Esophagus (tissue), 2 donors: ENCODE data around the gene OR14A2. TPM values are rescaled to one million over a fixed set of nuclear protein-coding genes. Genes with fewer than 3 reads are reported as not detected.
"Not testable (repeated sequence)": the region's sequence is repeated elsewhere in the genome, so short reads cannot be mapped to it uniquely, and the experiment has no call there.

ENCODE experiments used
- H3K27ac ChIP-seq, 2 donors: one replicate each; pipeline ENCODE4 v1.5.1; 2013; ENCODE audit warnings: low read depth in 2 of 2, mild to moderate bottlenecking in 2 of 2, inconsistent platforms in 1 of 2, low read length in 1 of 2, moderate library complexity in 1 of 2
- H3K27me3 ChIP-seq, 2 donors: one replicate each; pipeline ENCODE4 v1.6.1; 2013; ENCODE audit warnings: low read length in 2 of 2, control low read depth in 1 of 2, mild to moderate bottlenecking in 1 of 2; ENCODE audit not compliant: insufficient read depth in 2 of 2, control insufficient read depth in 1 of 2
- H3K36me3 ChIP-seq, 2 donors: one replicate each; pipeline ENCODE4 v1.6.1; 2013; ENCODE audit warnings: low read length in 1 of 2; ENCODE audit not compliant: control insufficient read depth in 2 of 2, insufficient read depth in 2 of 2
- H3K4me1 ChIP-seq, 2 donors: one replicate each; pipeline ENCODE4 v1.6.1; 2013; ENCODE audit warnings: low read length in 1 of 2; ENCODE audit not compliant: control insufficient read depth in 2 of 2, insufficient read depth in 2 of 2
- H3K4me3 ChIP-seq, 2 donors: one replicate each; pipeline ENCODE4 v1.5.1; 2013; ENCODE audit warnings: low read length in 2 of 2, mild to moderate bottlenecking in 2 of 2, low read depth in 1 of 2, moderate library complexity in 1 of 2
- H3K9me3 ChIP-seq, 2 donors: one replicate each; pipeline ENCODE4 v1.6.1; 2013; ENCODE audit warnings: mild to moderate bottlenecking in 2 of 2, low read depth in 1 of 2, low read length in 1 of 2, moderate library complexity in 1 of 2; ENCODE audit not compliant: control insufficient read depth in 2 of 2, insufficient read depth in 1 of 2
- WGBS, 2 donors: extraction: QIAGEN DNeasy Blood & Tissue Kit; methylation state at CpG; one replicate each; pipeline ENCODE4 v1.1.7; 2013; 5-methylcytosine and 5-hydroxymethylcytosine counted together
- polyA plus RNA-seq, 2 donors: library from polyadenylated mRNA; stranded (reverse); fragments of 200-250 nt; gene quantifications; one replicate each; pipeline ENCODE4 v1.2.3, GENCODE V29; 2013
- donor health status: healthy with polysubstance abuse.
- donor health status: Bipolar disorder and iron deficiency.

OR14A2 gene
- polyA plus RNA-seq, 2 donors: not detected

GRCh38 chr1:247740721-247741120 is 7.2 kb downstream of the OR14A2 start:
- no peak overlapping the region for H3K27ac ChIP-seq
- no peaks in the 10 kb centered on the region for H3K27me3 ChIP-seq
- H3K4me3 ChIP-seq: no peak overlapping the region
- H3K9me3 ChIP-seq: peaks cover 0 to 2% of the 10 kb centered on the region in 2 donors
- no peaks in the 10 kb centered on the region for H3K4me1 ChIP-seq
- 79 to 91% methylated on average over 2 of the region's 2 CpGs for WGBS, 2 donors
- no peaks in the 10 kb centered on the region for H3K36me3 ChIP-seq

DNA sequence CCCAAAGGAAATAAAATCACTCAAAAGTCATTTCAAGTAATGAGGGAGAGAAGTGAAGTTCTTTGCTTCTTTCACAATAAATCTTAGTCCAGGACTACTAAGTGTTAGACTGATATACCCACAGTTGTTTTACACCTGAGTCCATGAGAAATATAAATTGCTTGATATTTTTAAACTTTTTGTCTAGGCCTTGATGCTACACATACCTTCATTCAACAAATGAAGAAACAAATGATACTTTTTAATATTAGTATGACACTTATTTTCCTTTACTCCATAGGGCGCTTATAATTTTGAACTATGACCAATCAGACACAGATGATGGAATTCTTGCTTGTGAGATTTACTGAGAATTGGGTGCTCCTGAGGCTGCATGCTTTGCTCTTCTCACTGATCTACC is 9.6 kb downstream of the OR14A2 start, which contains the start of gene OR14K1:
TSS of gene OR14K1 (plus strand) at position 301 of the 400 bp plus-strand sequence. CDS start at position 301, 0 bp downstream.
- H3K36me3 ChIP-seq: no peaks in the 10 kb centered on the region
- 94 to 98% methylated on average over 1 of the region's 1 CpG for WGBS, 2 donors
- H3K27ac ChIP-seq: no peak within 1 kb of the TSS
- peaks cover 2% of the 10 kb centered on the region in 2 donors for H3K9me3 ChIP-seq
- H3K27me3 ChIP-seq: no peaks in the 10 kb centered on the region
- H3K4me1 ChIP-seq: no peaks in the 10 kb centered on the region
- no peak within 1 kb of the TSS for H3K4me3 ChIP-seq

- Histone ChIP-seq H3K9me3 (peaks cover 0 to 5% of the 10 kb centered on the region in 2 donors), H3K36me3 (no peaks in the 10 kb centered on the region), H3K27ac (no peak overlapping the region), H3K4me1 (no peaks in the 10 kb centered on the region), H3K4me3 (no peak overlapping the region), H3K27me3 (no peaks in the 10 kb centered on the region)
- 90 to 92% methylated on average over 4 of the region's 4 CpGs for WGBS, 2 donors
These were observed 26.7 kb downstream of the OR14A2 start for GRCh38 chr1:247721222-247721621.

DNA sequence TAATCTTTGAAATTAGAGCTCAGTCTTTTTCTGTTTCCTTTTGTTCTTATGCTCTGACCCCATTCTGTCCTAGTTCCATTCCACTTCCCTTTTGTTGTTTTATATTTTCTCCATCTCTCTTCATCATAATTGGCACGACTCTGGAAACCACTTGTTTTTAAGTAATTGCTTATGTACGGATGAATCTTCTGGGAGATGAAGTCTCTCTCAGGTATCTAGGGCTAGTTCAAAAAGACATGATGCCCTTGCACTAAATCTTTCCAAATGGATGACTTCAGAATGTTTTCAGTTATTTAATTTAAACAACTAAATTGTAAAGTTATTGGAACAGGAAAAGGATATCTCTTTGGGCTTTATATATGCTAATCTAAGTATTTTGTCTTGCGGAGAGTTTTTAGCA is 31.4 kb downstream of the OR14A2 start, which contains the start of gene OR6F1:
TSS of gene OR6F1 (minus strand) at position 101 of the 400 bp plus-strand sequence. CDS start 3,891 bp downstream, outside the sequence.
- H3K9me3 ChIP-seq: peaks cover 0 to 9% of the 10 kb centered on the region in 2 donors
- no peaks in the 10 kb centered on the region for H3K27me3 ChIP-seq
- H3K4me3 ChIP-seq: no peak within 1 kb of the TSS
- no peaks in the 10 kb centered on the region for H3K36me3 ChIP-seq
- H3K4me1 ChIP-seq: no peaks in the 10 kb centered on the region
- no peak within 1 kb of the TSS for H3K27ac ChIP-seq
- WGBS, 2 donors: 85 to 86% methylated on average over 3 of the region's 3 CpGs

DNA sequence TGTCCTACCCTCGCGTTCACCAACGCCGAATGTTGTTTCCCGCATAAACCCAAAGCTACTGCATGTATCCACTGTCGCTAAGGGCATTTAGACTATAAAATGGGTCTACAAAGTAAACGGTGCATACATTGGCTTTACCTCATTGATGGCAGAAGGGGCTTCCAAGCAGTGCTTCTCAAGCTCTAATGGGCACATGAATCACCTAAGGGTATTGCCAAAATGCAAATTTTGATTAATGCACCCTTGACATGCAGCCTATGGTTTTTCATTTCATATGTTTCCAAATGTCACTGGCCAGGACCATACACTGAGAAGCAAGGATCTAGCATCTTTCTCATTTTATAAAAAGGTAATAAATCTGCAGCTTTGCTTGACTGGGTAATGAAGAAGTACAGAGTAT is 34.2 kb downstream of the OR14A2 start:
- peaks cover 0 to 4% of the 10 kb centered on the region in 2 donors for H3K9me3 ChIP-seq
- no peak overlapping the region for H3K27ac ChIP-seq
- no peak overlapping the region for H3K4me3 ChIP-seq
- H3K4me1 ChIP-seq: no peaks in the 10 kb centered on the region
- no peaks in the 10 kb centered on the region for H3K36me3 ChIP-seq
- WGBS, 2 donors: 86 to 92% methylated on average over 7 of the region's 7 CpGs
- no peaks in the 10 kb centered on the region for H3K27me3 ChIP-seq

- not testable (repeated sequence) for H3K27me3 ChIP-seq, H3K27ac ChIP-seq, H3K4me3 ChIP-seq, H3K36me3 ChIP-seq, H3K4me1 ChIP-seq
- peaks cover 2 to 10% of the 10 kb centered on the region in 2 donors for H3K9me3 ChIP-seq
- WGBS, 2 donors: 83 to 84% methylated on average over 8 of the region's 8 CpGs
These were observed 37.3 kb downstream of the OR14A2 start for GRCh38 chr1:247710681-247711080.

GRCh38 chr1:247701338-247701737 is 46.6 kb downstream of the OR14A2 start:
- Histone ChIP-seq H3K27ac (no peak overlapping the region), H3K4me1 (no peaks in the 10 kb centered on the region), H3K4me3 (no peak overlapping the region), H3K27me3 (no peaks in the 10 kb centered on the region), H3K36me3 (no peaks in the 10 kb centered on the region), H3K9me3 (peaks cover under 1 to 2% of the 10 kb centered on the region in 2 donors)
- 57 to 67% methylated on average over 1 of the region's 1 CpG for WGBS, 2 donors

DNA sequence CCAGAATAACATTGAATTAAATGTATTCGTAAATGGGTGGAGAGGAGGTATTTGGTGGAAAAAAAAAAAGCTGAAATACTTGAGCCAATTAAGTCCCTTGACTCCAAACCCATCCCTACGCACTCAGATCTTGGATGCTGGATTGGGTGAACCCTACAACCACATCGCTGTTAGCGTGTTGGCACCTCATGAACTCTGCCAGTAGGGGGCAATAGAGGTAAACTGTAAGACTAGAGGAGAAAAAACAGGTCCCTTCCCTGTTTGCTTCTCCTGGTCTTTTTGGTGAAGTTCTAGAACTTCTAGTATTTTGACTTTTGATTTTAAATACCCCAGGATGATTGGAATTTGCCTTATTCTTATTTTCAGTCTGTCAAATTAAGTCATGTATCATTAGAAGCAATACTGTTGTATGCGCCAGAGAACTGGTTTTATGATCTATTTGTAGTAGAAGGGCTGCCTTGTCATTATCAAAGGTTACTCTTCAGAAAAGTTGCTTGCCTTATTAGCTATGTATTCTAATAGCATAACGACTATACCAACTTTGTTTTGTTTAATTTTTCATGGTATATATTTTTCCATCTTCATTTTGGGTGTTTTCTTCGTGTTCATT is 66.5 kb downstream of the OR14A2 start:
- Histone ChIP-seq H3K27me3 (no peaks in the 10 kb centered on the region), H3K9me3 (no peaks in the 10 kb centered on the region), H3K4me1 (no peaks in the 10 kb centered on the region), H3K27ac (no peak overlapping the region), H3K4me3 (no peak overlapping the region), H3K36me3 (no peaks in the 10 kb centered on the region)
- 36 to 37% methylated on average over 7 of the region's 7 CpGs for WGBS, 2 donors

DNA sequence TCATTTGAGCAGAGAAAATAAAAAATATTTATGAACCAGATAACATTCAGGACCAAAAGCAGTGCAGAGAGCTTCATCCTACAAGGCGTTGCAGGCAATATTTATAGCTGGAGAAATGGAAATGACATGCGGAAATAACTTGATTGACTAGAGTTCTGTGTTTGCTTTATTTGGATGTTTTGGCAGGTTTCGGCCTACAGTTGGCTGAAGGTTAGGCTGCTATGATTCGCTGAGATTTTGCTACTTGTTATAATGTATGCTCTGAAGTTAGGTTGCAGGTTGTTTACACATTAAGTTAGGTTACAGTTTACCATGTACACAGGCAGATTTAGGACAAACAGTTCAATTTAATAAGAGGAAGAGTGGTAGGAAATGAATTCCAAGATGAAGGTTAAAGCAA is 67.8 kb downstream of the OR14A2 start:
- H3K4me3 ChIP-seq: no peak overlapping the region
- no peaks in the 10 kb centered on the region for H3K4me1 ChIP-seq
- WGBS, 2 donors: 78 to 82% methylated on average over 4 of the region's 4 CpGs
- H3K27ac ChIP-seq: no peak overlapping the region
- no peaks in the 10 kb centered on the region for H3K9me3 ChIP-seq
- H3K36me3 ChIP-seq: no peaks in the 10 kb centered on the region
- H3K27me3 ChIP-seq: no peaks in the 10 kb centered on the region

DNA sequence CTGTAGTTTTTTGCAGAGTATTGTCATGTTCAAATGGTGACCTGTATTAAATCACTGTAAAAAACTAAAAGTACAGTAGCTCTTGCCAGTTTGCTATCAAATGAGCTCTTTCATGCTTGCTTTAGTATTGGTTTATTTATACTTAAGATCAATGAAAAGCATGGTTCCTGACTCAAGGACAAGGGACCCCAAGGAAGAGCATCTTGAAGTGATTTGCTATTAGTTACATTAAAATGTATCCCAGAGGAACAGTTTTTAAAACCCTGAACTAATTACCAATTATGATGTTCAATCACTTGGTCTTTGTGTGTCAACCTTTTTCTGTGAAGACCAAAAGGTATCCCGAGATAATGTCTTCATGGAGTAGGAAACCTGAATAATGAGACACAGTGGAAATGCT is 68.3 kb downstream of the OR14A2 start, which contains the start of gene OR13G1:
TSS of gene OR13G1 (minus strand) at position 101 of the 400 bp plus-strand sequence. CDS start 6,698 bp downstream, outside the sequence.
- H3K36me3 ChIP-seq: no peaks in the 10 kb centered on the region
- H3K4me3 ChIP-seq: no peak within 1 kb of the TSS
- WGBS, 2 donors: 82 to 88% methylated on average over 1 of the region's 1 CpG
- no peaks in the 10 kb centered on the region for H3K9me3 ChIP-seq
- no peaks in the 10 kb centered on the region for H3K27me3 ChIP-seq
- H3K4me1 ChIP-seq: no peaks in the 10 kb centered on the region
- H3K27ac ChIP-seq: no peak within 1 kb of the TSS
